Measurements from ENCODE around the gene PTOV1.

Gene PTOV1

DNA sequence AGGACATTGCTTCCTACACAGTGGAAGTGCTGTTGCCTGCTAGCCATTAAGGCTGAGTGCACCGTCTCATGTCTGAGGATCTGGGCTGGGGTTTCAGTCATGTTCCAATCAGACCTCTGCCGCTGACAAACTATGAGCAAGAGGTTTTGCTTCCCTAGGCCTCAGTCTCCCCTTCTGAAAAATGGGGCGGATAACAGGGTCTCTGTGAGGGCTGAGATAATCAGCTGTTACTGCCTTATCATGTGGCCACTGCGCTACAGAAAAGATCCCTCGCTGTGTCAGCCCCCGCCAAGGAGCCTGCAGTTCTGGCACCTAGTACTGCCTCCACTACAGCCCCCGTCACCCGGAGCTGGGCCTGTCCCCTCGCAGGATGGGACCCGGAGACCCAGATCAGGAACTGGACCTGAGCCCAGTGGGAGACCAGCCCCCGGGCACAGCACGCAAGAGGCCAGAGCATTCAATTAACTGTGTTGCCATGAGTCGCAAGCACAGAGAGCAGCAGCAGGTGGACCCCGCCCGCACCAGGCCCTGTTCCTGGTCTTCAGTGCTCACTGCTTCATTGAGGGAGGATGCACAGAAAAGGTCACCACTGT, 19.4 kb downstream of the PTOV1 start:
- no peak overlapping the region for H2AFZ ChIP-seq (ENCODE audit: low read length)
- no peaks in the 10 kb centered on the region for H3F3A ChIP-seq (ENCODE audit: insufficient read depth, low read length)
- H3K36me3 ChIP-seq (ENCODE audit: insufficient read depth, low read length) = peaks cover 16% of the 10 kb centered on the region
- H3K4me2 ChIP-seq (ENCODE audit: low read length) = peak overlapping the region; percentile 55
- H3K9me3 ChIP-seq (ENCODE audit: low read length) = no peaks in the 10 kb centered on the region
- H3K9ac ChIP-seq (ENCODE audit: low read length) = peak overlapping the region; percentile 51
- no peaks in the 10 kb centered on the region for H4K20me1 ChIP-seq (ENCODE audit: insufficient read depth, low read length)
- H3K4me3 ChIP-seq (ENCODE audit: low read depth, low read length, poor library complexity, severe bottlenecking) = peak overlapping the region; percentile 53
- no peaks in the 10 kb centered on the region for H3K9me2 ChIP-seq (ENCODE audit: low read depth, low read length)
- no peaks in the 10 kb centered on the region for H3K27me3 ChIP-seq (ENCODE audit: insufficient read depth, low read length)
- peaks cover 46% of the 10 kb centered on the region for H3K4me1 ChIP-seq (ENCODE audit: insufficient read depth, low read length, severe bottlenecking)
- H3K27ac ChIP-seq (ENCODE audit: low read depth, low read length, poor library complexity, severe bottlenecking) = peak overlapping the region; percentile 79
- no peak for TF ChIP-seq EZH2 (IDR thresholded peaks at IDR 0.05; ENCODE audit: borderline replicate concordance, low read length)
- TF ChIP-seq, protein P1, sequence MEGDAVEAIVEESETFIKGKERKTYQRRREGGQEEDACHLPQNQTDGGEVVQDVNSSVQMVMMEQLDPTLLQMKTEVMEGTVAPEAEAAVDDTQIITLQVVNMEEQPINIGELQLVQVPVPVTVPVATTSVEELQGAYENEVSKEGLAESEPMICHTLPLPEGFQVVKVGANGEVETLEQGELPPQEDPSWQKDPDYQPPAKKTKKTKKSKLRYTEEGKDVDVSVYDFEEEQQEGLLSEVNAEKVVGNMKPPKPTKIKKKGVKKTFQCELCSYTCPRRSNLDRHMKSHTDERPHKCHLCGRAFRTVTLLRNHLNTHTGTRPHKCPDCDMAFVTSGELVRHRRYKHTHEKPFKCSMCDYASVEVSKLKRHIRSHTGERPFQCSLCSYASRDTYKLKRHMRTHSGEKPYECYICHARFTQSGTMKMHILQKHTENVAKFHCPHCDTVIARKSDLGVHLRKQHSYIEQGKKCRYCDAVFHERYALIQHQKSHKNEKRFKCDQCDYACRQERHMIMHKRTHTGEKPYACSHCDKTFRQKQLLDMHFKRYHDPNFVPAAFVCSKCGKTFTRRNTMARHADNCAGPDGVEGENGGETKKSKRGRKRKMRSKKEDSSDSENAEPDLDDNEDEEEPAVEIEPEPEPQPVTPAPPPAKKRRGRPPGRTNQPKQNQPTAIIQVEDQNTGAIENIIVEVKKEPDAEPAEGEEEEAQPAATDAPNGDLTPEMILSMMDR (IDR thresholded peaks at IDR 0.05; ENCODE audit: low read length) = no peak
- peaks cover 11% of the 10 kb centered on the region for H3K79me2 ChIP-seq (ENCODE audit: insufficient read depth, low read length)

DNA sequence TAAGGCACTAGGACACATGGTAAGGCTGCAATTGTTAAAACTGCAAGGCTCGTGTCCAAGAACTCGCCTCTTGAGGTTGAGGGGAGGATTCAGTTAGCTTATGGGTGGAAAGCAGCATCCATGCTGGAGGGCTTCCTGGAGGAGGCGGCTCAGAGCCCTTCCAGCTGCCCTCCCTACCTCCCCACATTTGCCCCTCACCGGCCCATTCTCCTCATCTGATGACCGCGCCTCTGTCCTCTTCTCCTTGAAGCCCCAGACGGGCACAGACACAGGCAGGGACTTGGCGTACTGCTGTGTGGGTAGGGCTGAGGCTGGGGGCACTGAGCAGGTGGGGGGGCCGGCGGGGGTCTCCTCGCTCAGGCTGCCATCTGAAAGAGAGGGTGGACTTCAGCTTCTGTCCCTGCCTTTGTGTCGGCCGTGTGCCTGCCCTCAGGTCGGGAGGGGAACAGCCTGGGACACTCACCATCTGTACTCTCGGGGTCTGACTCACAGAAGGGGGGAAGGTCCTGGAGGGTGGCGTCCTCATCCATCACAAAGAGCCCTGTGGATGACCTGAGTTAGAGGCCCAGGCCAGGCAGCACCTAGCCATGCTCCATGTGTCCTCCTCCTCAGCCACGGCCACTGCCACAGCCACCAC, 20.5 kb downstream of the PTOV1 start:
- Histone ChIP-seq H3K27ac (ENCODE audit: low read depth, low read length, poor library complexity, severe bottlenecking) (peak overlapping the region; percentile 10), H3K79me2 (ENCODE audit: insufficient read depth, low read length) (peaks cover 11% of the 10 kb centered on the region), H4K20me1 (ENCODE audit: insufficient read depth, low read length) (no peaks in the 10 kb centered on the region), H3F3A (ENCODE audit: insufficient read depth, low read length) (no peaks in the 10 kb centered on the region), H3K9me3 (ENCODE audit: low read length) (no peaks in the 10 kb centered on the region), H3K36me3 (ENCODE audit: insufficient read depth, low read length) (peaks cover 16% of the 10 kb centered on the region), H3K4me2 (ENCODE audit: low read length) (no peak overlapping the region), H3K9ac (ENCODE audit: low read length) (no peak overlapping the region), H3K27me3 (ENCODE audit: insufficient read depth, low read length) (no peaks in the 10 kb centered on the region), H3K9me2 (ENCODE audit: low read depth, low read length) (no peaks in the 10 kb centered on the region), H3K4me1 (ENCODE audit: insufficient read depth, low read length, severe bottlenecking) (peaks cover 41% of the 10 kb centered on the region), H3K4me3 (ENCODE audit: low read depth, low read length, poor library complexity, severe bottlenecking) (no peak overlapping the region), H2AFZ (ENCODE audit: low read length) (no peak overlapping the region)
- no peak for TF ChIP-seq EZH2 (IDR thresholded peaks at IDR 0.05; ENCODE audit: borderline replicate concordance, low read length)
- TF ChIP-seq, protein P1 (IDR thresholded peaks at IDR 0.05; ENCODE audit: low read length) = no peak

DNA sequence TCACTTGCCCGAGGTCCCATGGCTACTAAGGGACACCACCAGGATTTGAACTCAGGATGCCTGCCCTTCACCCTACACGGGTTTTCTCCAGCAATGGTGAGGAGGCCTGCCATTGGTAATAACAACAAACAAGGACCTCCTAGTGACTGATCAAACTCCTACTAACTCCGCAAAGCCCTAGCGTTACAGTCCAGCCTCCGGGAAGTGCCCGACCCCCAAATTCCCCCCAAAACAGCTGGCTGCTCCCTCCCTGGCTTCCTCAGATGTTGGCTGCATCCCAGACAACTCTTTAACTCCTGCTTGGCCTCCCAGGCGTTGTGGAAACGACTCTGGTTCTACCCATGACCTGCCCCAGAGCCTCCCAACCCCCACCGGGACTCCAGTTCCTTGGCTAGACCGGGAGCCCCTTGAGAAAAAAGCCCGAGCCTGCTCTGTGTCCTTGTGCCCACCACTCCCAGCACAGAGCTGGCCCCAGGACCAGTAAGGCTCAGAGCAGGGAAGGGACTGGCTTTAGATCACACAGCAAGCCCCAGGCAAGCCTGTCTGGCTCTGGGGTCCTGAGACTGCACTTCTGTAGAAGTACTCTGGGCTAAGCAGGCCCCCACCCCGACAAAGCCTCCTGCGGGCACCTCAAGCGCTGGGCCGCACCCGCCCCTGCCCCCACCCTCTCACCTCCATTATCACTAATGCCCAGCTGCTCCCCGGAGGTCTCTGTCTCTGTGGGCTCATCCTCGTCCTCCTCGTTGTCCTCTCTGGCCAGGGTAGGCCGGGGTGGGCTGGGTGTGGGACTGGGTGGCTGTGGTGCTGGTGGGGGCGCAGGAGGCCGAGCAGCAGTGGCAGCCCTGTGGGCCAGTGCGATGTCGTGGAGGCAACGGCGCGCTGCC, 21.5 kb downstream of the PTOV1 start:
- peaks cover 16% of the 10 kb centered on the region for H3K36me3 ChIP-seq (ENCODE audit: insufficient read depth, low read length)
- H3K9me3 ChIP-seq (ENCODE audit: low read length) = no peaks in the 10 kb centered on the region
- no peak overlapping the region for H2AFZ ChIP-seq (ENCODE audit: low read length)
- peaks cover 8% of the 10 kb centered on the region for H3K79me2 ChIP-seq (ENCODE audit: insufficient read depth, low read length)
- peak overlapping the region; percentile 10 for H3K27ac ChIP-seq (ENCODE audit: low read depth, low read length, poor library complexity, severe bottlenecking)
- TF ChIP-seq, protein P1 (IDR thresholded peaks at IDR 0.05; ENCODE audit: low read length) = no peak
- no peak for TF ChIP-seq EZH2 (IDR thresholded peaks at IDR 0.05; ENCODE audit: borderline replicate concordance, low read length)
- no peak overlapping the region for H3K9ac ChIP-seq (ENCODE audit: low read length)
- peaks cover 38% of the 10 kb centered on the region for H3K4me1 ChIP-seq (ENCODE audit: insufficient read depth, low read length, severe bottlenecking)
- no peaks in the 10 kb centered on the region for H3F3A ChIP-seq (ENCODE audit: insufficient read depth, low read length)
- no peaks in the 10 kb centered on the region for H3K9me2 ChIP-seq (ENCODE audit: low read depth, low read length)
- H3K4me3 ChIP-seq (ENCODE audit: low read depth, low read length, poor library complexity, severe bottlenecking) = no peak overlapping the region
- H3K27me3 ChIP-seq (ENCODE audit: insufficient read depth, low read length) = no peaks in the 10 kb centered on the region
- no peaks in the 10 kb centered on the region for H4K20me1 ChIP-seq (ENCODE audit: insufficient read depth, low read length)
- H3K4me2 ChIP-seq (ENCODE audit: low read length) = no peak overlapping the region

Data from OCI-LY1 (cell line).